Kidney (tissue), 14 donors: ENCODE measurements around the gene MIX23. TPM values are rescaled to one million over a fixed set of nuclear protein-coding genes. Genes with fewer than 3 reads are reported as not detected.

Experiments used
- DNase-seq, 5 donors: peaks; one replicate each; pipeline ENCODE4 v3.0.0-alpha.2; 2013 to 2020
- FAIRE-seq: peaks from 2 replicates; lab custom pipeline; 2012; peaks lifted over from hg19 to GRCh38; lab: Jason Lieb, UNC
- H3K27ac ChIP-seq, 2 donors: one replicate each; pipeline ENCODE4 v1.7.0; 2013; ENCODE audit warnings: low read depth in 2 of 2, low read length in 2 of 2, inconsistent platforms in 1 of 2
- H3K27me3 ChIP-seq: one replicate; pipeline ENCODE4 v1.7.1; 2013; ENCODE audit warnings: low read length, inconsistent platforms; ENCODE audit not compliant: control insufficient read depth, insufficient read depth
- H3K36me3 ChIP-seq, 3 donors: one replicate each; pipeline versions ENCODE4 v1.7.0 to v1.7.1; 2013; ENCODE audit warnings: low read length in 3 of 3, control low read depth in 1 of 3, inconsistent platforms in 1 of 3; ENCODE audit not compliant: insufficient read depth in 3 of 3, control insufficient read depth in 2 of 3
- H3K4me1 ChIP-seq, 3 donors: one replicate each; pipeline versions ENCODE4 v1.7.0 to v1.7.1; 2013; ENCODE audit warnings: low read length in 3 of 3, inconsistent platforms in 1 of 3, low read depth in 1 of 3; ENCODE audit not compliant: control insufficient read depth in 2 of 3, insufficient read depth in 2 of 3
- H3K4me3 ChIP-seq, 3 donors: one replicate each; pipeline versions ENCODE4 v1.7.0 to v1.8.1; 2013; ENCODE audit warnings: low read length in 3 of 3, control low read depth in 1 of 3, inconsistent platforms in 1 of 3
- H3K9ac ChIP-seq, 3 donors: one replicate each; pipeline versions ENCODE4 v1.7.0 to v1.7.1; 2013; ENCODE audit warnings: low read length in 3 of 3, control low read depth in 1 of 3, inconsistent platforms in 1 of 3
- H3K9me3 ChIP-seq, 3 donors: one replicate each; pipeline versions ENCODE4 v1.7.0 to v1.7.1; 2013; ENCODE audit warnings: low read length in 3 of 3, control low read depth in 1 of 3, inconsistent platforms in 1 of 3; ENCODE audit not compliant: control insufficient read depth in 2 of 3, insufficient read depth in 1 of 3
- intact Hi-C: fragments of 100-400 bp; cut with DNase I; formaldehyde crosslinking; loops from one replicate; pipeline ENCODE4 v1.11.1; 2022
- polyA plus RNA-seq: library from polyadenylated mRNA; stranded (reverse); fragments of 350-450 nt; fragmentation: Illumina TruSeq; extraction: RNeasy Lipid Tissue Mini Kit (QIAGEN cat#74804); gene quantifications from one replicate; pipeline ENCODE4 v1.2.3, GENCODE V29; 2014; ENCODE audit warnings: low read depth, low replicate concordance; ENCODE audit not compliant: insufficient read depth
- total RNA-seq: library from RNA; stranded (reverse); fragmentation: NEBNext Ultra II Directional; extraction: Animal tissue kit (Norgen Biotek cat#: 25700); gene quantifications from one replicate; pipeline ENCODE4 v1.2.1, GENCODE V29; 2021
- TF ChIP-seq, protein P1 (sequence below): IDR thresholded peaks from 3 replicates; pipeline ENCODE4 v1.5.1; 2012; ENCODE audit warnings: mild to moderate bottlenecking, moderate library complexity, borderline replicate concordance; ENCODE audit not compliant: insufficient read depth; ENCODE audit errors: extremely low read depth
- donor health status: control.
- donor health status: control.
- donor health status: control.
- donor health status: control.
- donor health status: control.
- donor health status: DM: yes; HTN: yes; CAD: no.
- donor health status: Normal renal cell carcinoma (clear cell type).

The MIX23 gene
- total and polyA plus RNA-seq, 2 donors from 2014 or later, result 27.9 to 84.0 TPM

DNA sequence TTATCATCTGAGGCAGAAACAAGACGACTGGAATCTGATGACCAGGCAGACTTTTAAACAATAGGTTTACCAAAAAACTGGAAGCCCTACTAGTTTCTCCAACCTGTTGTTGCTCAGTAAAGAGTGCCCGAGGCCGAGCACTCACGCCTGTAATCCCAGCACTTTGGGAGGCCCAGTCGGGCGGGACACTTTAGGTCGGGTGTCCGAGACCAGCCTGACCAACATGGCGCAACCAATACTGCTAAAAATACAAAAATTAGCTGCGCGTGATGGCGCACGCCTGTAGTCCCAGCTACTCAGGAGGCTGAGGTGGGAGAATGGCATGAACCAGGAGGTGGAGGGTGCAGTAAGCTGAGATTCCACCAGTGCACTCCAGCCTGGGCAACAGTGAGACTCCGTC is 33.9 kb upstream of the MIX23 start:
- H3K4me1 ChIP-seq, result peaks cover 3 to 15% (median 12%) of the 10 kb centered on the region in 3 donors
- DNase-seq (peak in 4 of 5 donors; percentile 21 to 54 (median 30)), FAIRE-seq (no peak)
- peak overlapping the region in 1 of 2 donors; percentile 89 for H3K27ac ChIP-seq
- intact Hi-C loops, result no loop called here
- peak overlapping the region; percentile 80 to 99 (median 97) for H3K4me3 ChIP-seq
- peak overlapping the region; percentile 73 to 94 (median 86) for H3K9ac ChIP-seq
- no peaks in the 10 kb centered on the region for H3K27me3 ChIP-seq
- TF ChIP-seq, protein P1, sequence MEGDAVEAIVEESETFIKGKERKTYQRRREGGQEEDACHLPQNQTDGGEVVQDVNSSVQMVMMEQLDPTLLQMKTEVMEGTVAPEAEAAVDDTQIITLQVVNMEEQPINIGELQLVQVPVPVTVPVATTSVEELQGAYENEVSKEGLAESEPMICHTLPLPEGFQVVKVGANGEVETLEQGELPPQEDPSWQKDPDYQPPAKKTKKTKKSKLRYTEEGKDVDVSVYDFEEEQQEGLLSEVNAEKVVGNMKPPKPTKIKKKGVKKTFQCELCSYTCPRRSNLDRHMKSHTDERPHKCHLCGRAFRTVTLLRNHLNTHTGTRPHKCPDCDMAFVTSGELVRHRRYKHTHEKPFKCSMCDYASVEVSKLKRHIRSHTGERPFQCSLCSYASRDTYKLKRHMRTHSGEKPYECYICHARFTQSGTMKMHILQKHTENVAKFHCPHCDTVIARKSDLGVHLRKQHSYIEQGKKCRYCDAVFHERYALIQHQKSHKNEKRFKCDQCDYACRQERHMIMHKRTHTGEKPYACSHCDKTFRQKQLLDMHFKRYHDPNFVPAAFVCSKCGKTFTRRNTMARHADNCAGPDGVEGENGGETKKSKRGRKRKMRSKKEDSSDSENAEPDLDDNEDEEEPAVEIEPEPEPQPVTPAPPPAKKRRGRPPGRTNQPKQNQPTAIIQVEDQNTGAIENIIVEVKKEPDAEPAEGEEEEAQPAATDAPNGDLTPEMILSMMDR, result no peak
- peaks cover 0 to 4% (median 0%) of the 10 kb centered on the region in 3 donors for H3K36me3 ChIP-seq
- no peaks in the 10 kb centered on the region for H3K9me3 ChIP-seq

DNA sequence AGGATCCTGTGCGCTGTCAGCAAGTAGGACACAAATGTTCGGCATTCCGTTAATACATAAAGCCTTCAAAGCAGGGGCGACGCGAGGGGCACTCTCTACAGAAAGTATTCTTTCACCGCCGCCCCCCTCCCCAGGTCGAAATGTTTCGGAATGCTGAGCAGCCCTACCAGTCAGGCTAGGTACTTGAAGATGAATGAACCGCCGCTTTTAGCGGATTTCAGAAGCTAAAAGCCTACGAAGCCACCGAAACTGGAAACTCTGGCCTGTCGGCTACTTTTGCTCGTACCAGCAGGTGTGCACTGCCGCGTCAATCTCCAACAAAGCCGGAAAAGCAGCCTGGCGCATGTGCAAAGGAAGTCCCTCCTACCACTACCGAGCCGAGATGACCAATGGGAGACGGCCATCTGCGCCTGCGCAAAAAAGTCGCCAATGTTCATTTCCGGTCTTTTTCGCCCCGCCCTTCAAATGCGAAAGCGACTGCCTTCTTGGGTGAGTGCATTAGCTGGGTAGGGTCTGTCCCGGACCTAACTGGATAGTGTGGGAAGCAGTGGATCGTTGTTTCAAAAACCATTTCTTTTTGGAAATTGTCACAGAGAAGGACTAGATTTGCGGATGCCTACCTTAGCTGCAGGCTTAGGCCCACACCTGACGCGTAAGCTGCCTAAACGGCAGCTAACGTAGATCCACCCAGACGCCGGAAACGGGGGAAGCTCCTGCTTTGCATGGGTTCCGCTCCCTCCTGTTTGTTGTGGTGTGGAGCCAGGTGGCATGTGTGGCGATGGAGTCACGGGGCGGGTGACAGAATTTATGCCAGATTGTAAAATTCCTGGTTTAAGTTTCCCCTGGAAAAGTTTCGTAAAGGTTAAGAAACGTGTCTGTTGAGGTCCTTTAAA is 33.0 kb upstream of the MIX23 start, which contains the start of gene WDR5B:
WDR5B (minus strand) TSS at position 301 of the 893 bp plus-strand sequence. CDS start 534 bp downstream, outside the sequence.
- FAIRE-seq, result peak; percentile 89
- Histone ChIP-seq H3K4me3 (peak within 1 kb of the TSS; percentile 80 to 99 (median 97)), H3K9ac (peak within 1 kb of the TSS; percentile 73 to 94 (median 86)), H3K36me3 (peaks cover 0 to under 1% (median 0%) of the 10 kb centered on the region in 3 donors), H3K27ac (peak within 1 kb of the TSS; percentile 82 to 89), H3K27me3 (no peaks in the 10 kb centered on the region), H3K9me3 (no peaks in the 10 kb centered on the region), H3K4me1 (peaks cover 3 to 15% (median 12%) of the 10 kb centered on the region in 3 donors)
- peak; percentile 99 for DNase-seq
- TF ChIP-seq, protein P1, result no peak
- intact Hi-C loops, result no loop called here

DNA sequence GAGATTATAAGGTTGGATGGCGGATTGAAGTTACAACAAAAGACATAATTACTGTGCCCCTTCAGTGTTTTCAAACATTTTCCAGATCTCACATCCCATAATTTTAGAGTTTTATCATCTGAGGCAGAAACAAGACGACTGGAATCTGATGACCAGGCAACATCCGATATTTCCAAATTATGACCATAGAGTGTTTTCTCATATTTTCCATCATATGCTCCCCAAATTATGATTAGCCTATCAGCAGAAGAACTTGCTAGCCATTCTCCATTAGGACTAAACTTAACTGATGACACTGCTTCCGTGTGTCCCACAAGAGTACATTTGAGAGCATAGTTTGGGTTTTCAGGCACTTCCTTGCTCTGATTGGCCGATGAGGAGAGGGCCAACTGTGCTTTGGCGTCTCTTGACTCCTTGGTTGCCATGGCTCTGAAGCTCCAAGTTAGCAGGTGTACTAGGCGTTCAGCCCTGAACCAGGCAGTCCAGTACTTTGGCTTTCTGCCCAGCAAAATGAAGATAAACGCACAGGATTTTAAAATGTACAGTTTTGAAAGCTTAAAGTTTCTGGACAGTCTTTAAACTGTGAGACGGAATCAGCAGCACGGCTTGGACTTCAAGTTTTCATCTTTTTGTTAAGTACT is 32.2 kb upstream of the MIX23 start:
- peak overlapping the region; percentile 61 to 94 (median 73) for H3K9ac ChIP-seq
- intact Hi-C loops, result no loop called here
- peak overlapping the region; percentile 80 to 99 (median 97) for H3K4me3 ChIP-seq
- H3K9me3 ChIP-seq, result no peaks in the 10 kb centered on the region
- peaks cover 3 to 15% (median 12%) of the 10 kb centered on the region in 3 donors for H3K4me1 ChIP-seq
- peaks cover 0 to 8% (median 0%) of the 10 kb centered on the region in 3 donors for H3K36me3 ChIP-seq
- H3K27me3 ChIP-seq, result no peaks in the 10 kb centered on the region
- FAIRE-seq (no peak), DNase-seq (peak in 4 of 5 donors; percentile 59 to 76 (median 62))
- TF ChIP-seq, protein P1, result no peak
- peak overlapping the region; percentile 63 to 80 for H3K27ac ChIP-seq
